Motor neuron (in vitro differentiated cells): ENCODE measurements around the gene SLC4A3. TPM values are rescaled to one million over a fixed set of nuclear protein-coding genes. Genes with fewer than 3 reads are reported as not detected.

Experiments
- ATAC-seq, 8 experiments: fragments of 200-7000 bp; cut with Tn5 transposase; replicated peaks in 6 of 8; 2 replicates each; pipeline ENCODE4 v1.8.0; 2021; ENCODE audit warnings: mild to moderate bottlenecking in 8 of 8, moderate library complexity in 8 of 8
- H3K27ac ChIP-seq, 2 donors: fragments of 250-450 bp; sonication (Bioruptor Pico); 2 replicates each; pipeline ENCODE4 v1.9.0; 2021; ENCODE audit warnings: antibody characterized with exemption in 2 of 2, mild to moderate bottlenecking in 2 of 2, moderate library complexity in 1 of 2
- H3K4me1 ChIP-seq, 2 donors: fragments of 250-450 bp; sonication (Bioruptor Pico); replicated peaks in 1 of 2; 2 replicates each; pipeline ENCODE4 v1.6.1; 2021; ENCODE audit warnings: antibody characterized with exemption in 2 of 2, mild to moderate bottlenecking in 2 of 2, moderate library complexity in 1 of 2
- H3K4me3 ChIP-seq, 5 donors: fragments of 250-450 bp; sonication (Bioruptor Pico); 2 replicates each; pipeline ENCODE4 v1.9.0; 2021; ENCODE audit warnings: antibody characterized with exemption in 5 of 5, mild to moderate bottlenecking in 5 of 5, moderate library complexity in 4 of 5
- WGBS, 10 experiments: fragments of 450-650 bp; shearing (Covaris generic); methylation state at CpG; one replicate each; pipeline ENCODE4 v1.0.0; 2022; 5-methylcytosine and 5-hydroxymethylcytosine counted together
- in situ Hi-C, 9 experiments: fragments of 400-800 bp; cut with MboI; loops; one replicate each; pipeline ENCODE4 v1.15.0; 2021; ENCODE audit warnings: low sequenced_read_pairs in 9 of 9, low pct_unique_long_range_greater_than_20kb in 2 of 9; ENCODE audit not compliant: unreplicated experiment in 9 of 9
- total RNA-seq, 8 experiments: library from RNA; unstranded; fragments of 300-600 nt; gene quantifications; 2 replicates each; pipeline versions ENCODE4 v1.2.3 to v1.2.4, GENCODE V29; 2022

SLC4A3 gene
- total RNA-seq, 8 experiments from 2014 or later = 0.05 to 17.7 (median 5.8) TPM

GRCh38 chr2:219638948-219639755, 11.7 kb downstream of the SLC4A3 start:
- H3K4me3 ChIP-seq = no peak overlapping the region
- H3K4me1 ChIP-seq = peaks cover 4 to 5% of the 10 kb centered on the region in 2 donors
- in situ Hi-C loops = no loop called here
- 0 to 98% (median 80%) methylated on average over 1 to 17 of the region's 24 CpGs; no CpG with 5 or more reads in 5 of the 10 experiments for WGBS, 10 experiments
- no peak for ATAC-seq
- no peak overlapping the region for H3K27ac ChIP-seq

- ATAC-seq = no peak
- 40 to 100% (median 80%) methylated on average over 1 to 5 of the region's 7 CpGs; no CpG with 5 or more reads in 2 of the 10 experiments for WGBS, 10 experiments
- peaks cover 21 to 22% of the 10 kb centered on the region in 2 donors for H3K4me1 ChIP-seq
- in situ Hi-C loops = no loop called here
- H3K27ac ChIP-seq = no peak overlapping the region
- no peak overlapping the region for H3K4me3 ChIP-seq
Observed at GRCh38 chr2:219641390-219642068, 14.1 kb downstream of the SLC4A3 start.

- Histone ChIP-seq H3K27ac (no peak overlapping the region), H3K4me1 (peaks cover 21 to 22% of the 10 kb centered on the region in 2 donors), H3K4me3 (peak overlapping the region in 1 of 5 donors; percentile 0)
- peak in 1 of 8 experiments; percentile 1 for ATAC-seq
- WGBS, 10 experiments = 60 to 76% (median 71%) methylated on average over 1 to 4 of the region's 8 CpGs; no CpG with 5 or more reads in 5 of the 10 experiments
- in situ Hi-C loops = no loop called here
Observed at GRCh38 chr2:219642069-219642454, 14.6 kb downstream of the SLC4A3 start.

GRCh38 chr2:219642465-219643083, 15.1 kb downstream of the SLC4A3 start:
- WGBS, 10 experiments = 0 to 60% (median 0%) methylated on average over 1 to 14 of the region's 24 CpGs; no CpG with 5 or more reads in 1 of the 10 experiments
- Histone ChIP-seq H3K4me3 (peak overlapping the region in 1 of 5 donors; percentile 0), H3K27ac (no peak overlapping the region), H3K4me1 (peaks cover 21 to 22% of the 10 kb centered on the region in 2 donors)
- peak; percentile 86 to 99 (median 89) for ATAC-seq
- in situ Hi-C loops = no loop called here

- ATAC-seq = no peak
- Histone ChIP-seq H3K27ac (no peak overlapping the region), H3K4me1 (peaks cover 21 to 22% of the 10 kb centered on the region in 2 donors), H3K4me3 (no peak overlapping the region)
- in situ Hi-C loops = no loop called here
- 39 to 100% (median 58%) methylated on average over 1 to 7 of the region's 7 CpGs; no CpG with 5 or more reads in 3 of the 10 experiments for WGBS, 10 experiments
Observed at GRCh38 chr2:219643084-219643473, 15.6 kb downstream of the SLC4A3 start.

- whole genome bisulfite sequencing, 10 experiments = 91 to 100% (median 97%) methylated on average over 1 to 6 of the region's 14 CpGs; no CpG with 5 or more reads in 4 of the 10 experiments
- in situ Hi-C loops = no loop called here
- Histone ChIP-seq H3K27ac (no peak overlapping the region), H3K4me1 (peaks cover 21 to 22% of the 10 kb centered on the region in 2 donors), H3K4me3 (no peak overlapping the region)
- ATAC-seq = no peak
Observed at GRCh38 chr2:219643788-219644398, 16.5 kb downstream of the SLC4A3 start.

GRCh38 chr2:219644801-219645480, 17.5 kb downstream of the SLC4A3 start:
- 20 to 100% (median 74%) methylated on average over 1 to 9 of the region's 17 CpGs for WGBS, 10 experiments
- peak in 5 of 8 experiments; percentile 9 to 45 (median 40) for ATAC-seq
- H3K4me1 ChIP-seq = peaks cover 21 to 23% of the 10 kb centered on the region in 2 donors
- no peak overlapping the region for H3K4me3 ChIP-seq
- no peak overlapping the region for H3K27ac ChIP-seq
- in situ Hi-C loops = no loop called here

- peaks cover 21 to 30% of the 10 kb centered on the region in 2 donors for H3K4me1 ChIP-seq
- 0 to 92% (median 82%) methylated on average over 1 to 10 of the region's 12 CpGs; no CpG with 5 or more reads in 2 of the 10 experiments for WGBS, 10 experiments
- in situ Hi-C loops = no loop called here
- H3K4me3 ChIP-seq = no peak overlapping the region
- peak overlapping the region in 1 of 2 donors; percentile 6 for H3K27ac ChIP-seq
- ATAC-seq = peak in 7 of 8 experiments; percentile 66 to 77 (median 72)
Observed at GRCh38 chr2:219645631-219646527, 18.4 kb downstream of the SLC4A3 start.

- ATAC-seq = peak in 3 of 8 experiments; percentile 12 to 78 (median 46)
- in situ Hi-C loops = no loop called here
- Histone ChIP-seq H3K4me1 (peaks cover 16 to 26% of the 10 kb centered on the region in 2 donors), H3K4me3 (no peak overlapping the region), H3K27ac (no peak overlapping the region)
- WGBS, 10 experiments = 10 to 100% (median 80%) methylated on average over 1 to 2 of the region's 2 CpGs; no CpG with 5 or more reads in 1 of the 10 experiments
Observed at GRCh38 chr2:219648176-219648575, 20.7 kb downstream of the SLC4A3 start.

- no peak overlapping the region for H3K4me3 ChIP-seq
- 30 to 100% (median 71%) methylated on average over 1 to 2 of the region's 4 CpGs; no CpG with 5 or more reads in 6 of the 10 experiments for WGBS, 10 experiments
- no peak overlapping the region for H3K27ac ChIP-seq
- ATAC-seq = no peak
- in situ Hi-C loops = no loop called here
- H3K4me1 ChIP-seq = peaks cover 16 to 26% of the 10 kb centered on the region in 2 donors
Observed at GRCh38 chr2:219648963-219649362, 21.5 kb downstream of the SLC4A3 start.

- Histone ChIP-seq H3K4me3 (no peak overlapping the region), H3K27ac (no peak overlapping the region), H3K4me1 (peaks cover 6 to 14% of the 10 kb centered on the region in 2 donors)
- 14 to 94% (median 63%) methylated on average over 1 to 7 of the region's 8 CpGs; no CpG with 5 or more reads in 2 of the 10 experiments for WGBS, 10 experiments
- no peak for ATAC-seq
- in situ Hi-C loops = no loop called here
Observed at GRCh38 chr2:219650426-219651248, 23.2 kb downstream of the SLC4A3 start.
